Measurements from ENCODE around the gene PKM. TPM values are rescaled to one million over a fixed set of nuclear protein-coding genes. Genes with fewer than 3 reads are reported as not detected.

PKM gene
- total RNA-seq, 2 experiments from 2014 or later, result 1,010 to 1,764 TPM

DNA sequence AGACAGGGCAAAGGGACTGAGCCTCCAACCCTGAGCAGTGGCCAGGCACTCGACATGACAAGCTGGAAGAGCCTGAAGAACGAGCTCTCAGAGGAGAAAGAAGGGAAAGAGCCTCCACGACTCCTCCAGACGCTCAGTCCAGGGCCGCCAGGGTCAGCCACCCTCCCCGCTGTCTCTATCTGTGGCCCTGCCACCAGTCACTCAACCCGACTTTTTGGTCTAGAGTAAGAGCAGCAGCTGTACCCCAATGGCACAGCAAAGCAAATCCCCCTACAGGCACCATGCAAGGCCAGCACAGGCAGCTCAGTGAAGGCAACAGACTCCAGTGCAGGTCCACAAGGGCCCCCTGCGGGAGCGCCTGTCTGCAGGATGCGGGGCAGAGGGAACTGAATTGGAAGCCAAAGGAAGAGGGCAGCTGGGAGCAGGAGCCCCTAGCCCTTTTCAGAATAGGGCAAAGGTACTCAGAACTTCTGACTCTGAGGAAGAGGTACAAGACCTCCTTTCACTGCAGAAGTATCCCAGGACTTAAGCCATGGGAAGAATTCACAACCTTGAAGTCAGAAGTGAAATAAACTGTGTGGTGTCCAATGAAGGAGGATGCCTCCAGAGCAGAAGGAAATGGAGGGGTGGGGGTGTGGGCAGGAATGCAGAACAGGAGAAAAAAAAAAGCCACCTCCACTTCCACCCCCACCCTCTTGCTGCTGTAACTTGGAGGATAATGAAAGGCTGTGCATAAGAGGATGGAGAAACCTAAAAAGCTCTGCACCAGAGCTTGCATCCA, 24.9 kb downstream of the PKM start:
- Mint-ChIP-seq H3K27me3 (no peaks in the 10 kb centered on the region), H3K27ac (peak overlapping the region; percentile 12), H3K4me1 (peaks cover 14% of the 10 kb centered on the region), H3K9me3 (ENCODE audit: low read depth) (no peaks in the 10 kb centered on the region), H3K36me3 (peaks cover 83% of the 10 kb centered on the region), H3K4me3 (no peak overlapping the region)
- DNase-seq, result no peak
- CTCF ChIA-PET, result no interaction called here
- ATAC-seq, result no peak

DNA sequence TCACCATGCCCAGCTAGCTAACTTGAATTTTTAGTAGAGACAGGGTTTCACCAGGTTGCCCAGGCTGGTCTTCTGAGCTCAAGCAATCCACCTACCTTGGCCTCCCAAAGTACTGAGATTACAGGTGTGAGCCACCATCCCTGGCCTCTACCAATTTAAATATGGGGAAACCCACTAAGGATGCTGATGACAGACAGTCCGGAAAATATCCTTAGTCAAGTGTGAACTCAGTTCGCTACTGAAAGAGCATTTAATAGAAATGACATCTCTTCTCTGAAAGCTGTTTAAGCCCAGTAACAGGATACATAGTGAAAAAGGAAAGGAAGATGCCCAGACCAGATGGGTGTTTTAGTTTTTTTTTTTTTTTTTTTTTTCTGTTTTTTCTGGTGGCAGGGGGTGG, 25.7 kb downstream of the PKM start:
- Mint-ChIP-seq H3K4me3 (no peak overlapping the region), H3K36me3 (peaks cover 85% of the 10 kb centered on the region), H3K27ac (no peak overlapping the region), H3K9me3 (ENCODE audit: low read depth) (no peaks in the 10 kb centered on the region), H3K27me3 (no peaks in the 10 kb centered on the region), H3K4me1 (peaks cover 11% of the 10 kb centered on the region)
- ATAC-seq (no peak), DNase-seq (no peak)
- CTCF ChIA-PET, result no interaction called here

GRCh38 chr15:72203507-72203837, 27.5 kb downstream of the PKM start:
- peaks cover 11% of the 10 kb centered on the region for H3K4me1 Mint-ChIP-seq
- no peaks in the 10 kb centered on the region for H3K9me3 Mint-ChIP-seq (ENCODE audit: low read depth)
- no peak overlapping the region for H3K4me3 Mint-ChIP-seq
- CTCF ChIA-PET, result interaction anchor here (1.2 kb wide), 1 partner anchor 23 kb away, joined by 3 read pairs; no protein-coding TSS in a partner anchor
- no peak for DNase-seq
- H3K27ac Mint-ChIP-seq, result no peak overlapping the region
- no peaks in the 10 kb centered on the region for H3K27me3 Mint-ChIP-seq
- no peak for ATAC-seq
- H3K36me3 Mint-ChIP-seq, result peaks cover 88% of the 10 kb centered on the region

- ATAC-seq (no peak), DNase-seq (no peak)
- no peaks in the 10 kb centered on the region for H3K9me3 Mint-ChIP-seq (ENCODE audit: low read depth)
- H3K36me3 Mint-ChIP-seq, result peaks cover 88% of the 10 kb centered on the region
- H3K27me3 Mint-ChIP-seq, result peaks cover 3% of the 10 kb centered on the region
- no peak overlapping the region for H3K27ac Mint-ChIP-seq
- H3K4me1 Mint-ChIP-seq, result peaks cover 14% of the 10 kb centered on the region
- H3K4me3 Mint-ChIP-seq, result no peak overlapping the region
- CTCF ChIA-PET, result interaction anchor here (1.2 kb wide), 1 partner anchor 24 kb away, joined by 3 read pairs; no protein-coding TSS in a partner anchor
These were observed 28.0 kb downstream of the PKM start for GRCh38 chr15:72202801-72203506.

- CTCF ChIA-PET, result interaction anchor here (1.2 to 2.8 kb wide), 2 partner anchors 14 to 25 kb away, joined by 3 to 11 read pairs; no protein-coding TSS in a partner anchor
- DNase-seq (no peak), ATAC-seq (no peak)
- peaks cover 5% of the 10 kb centered on the region for H3K27me3 Mint-ChIP-seq
- peaks cover 17% of the 10 kb centered on the region for H3K4me1 Mint-ChIP-seq
- peaks cover 84% of the 10 kb centered on the region for H3K36me3 Mint-ChIP-seq
- no peaks in the 10 kb centered on the region for H3K9me3 Mint-ChIP-seq (ENCODE audit: low read depth)
- no peak overlapping the region for H3K27ac Mint-ChIP-seq
- H3K4me3 Mint-ChIP-seq, result no peak overlapping the region
These were observed 28.7 kb downstream of the PKM start for GRCh38 chr15:72202302-72202701.

DNA sequence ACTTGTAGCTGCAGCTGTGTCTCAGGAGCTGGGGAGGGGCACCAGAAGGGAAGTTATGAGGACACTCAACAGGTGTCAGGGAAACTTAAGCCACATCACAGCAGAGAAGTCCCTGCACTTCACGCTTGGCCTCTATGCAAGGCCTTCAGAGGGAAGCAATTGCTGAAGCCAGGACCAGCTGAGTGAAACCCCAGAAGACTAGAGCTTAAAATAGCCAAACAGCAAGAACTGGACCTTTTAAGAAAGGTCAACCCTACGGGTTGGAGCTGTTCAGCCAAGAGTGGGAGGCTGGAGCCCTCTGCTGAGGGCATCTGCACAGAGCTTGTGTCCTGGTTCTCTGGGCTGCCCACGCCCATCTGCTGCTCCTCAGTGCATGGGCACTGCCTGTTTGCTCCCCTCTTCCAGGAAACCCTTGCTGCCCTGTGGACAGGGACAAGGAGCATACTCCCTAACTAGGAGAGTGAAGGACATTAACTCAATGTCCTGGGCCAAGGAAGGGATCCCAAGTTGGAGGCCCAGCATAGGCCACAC, 29.5 kb downstream of the PKM start:
- no peak for ATAC-seq
- Mint-ChIP-seq H3K4me3 (no peak overlapping the region), H3K27me3 (peaks cover 12% of the 10 kb centered on the region), H3K4me1 (peaks cover 14% of the 10 kb centered on the region), H3K36me3 (peaks cover 78% of the 10 kb centered on the region), H3K27ac (no peak overlapping the region), H3K9me3 (ENCODE audit: low read depth) (no peaks in the 10 kb centered on the region)
- no peak for DNase-seq
- CTCF ChIA-PET, result interaction anchor here (0.7 to 4.4 kb wide), 6 partner anchors 15 to 99 kb away, joined by 3 to 37 read pairs (median 4); no protein-coding TSS in a partner anchor

DNA sequence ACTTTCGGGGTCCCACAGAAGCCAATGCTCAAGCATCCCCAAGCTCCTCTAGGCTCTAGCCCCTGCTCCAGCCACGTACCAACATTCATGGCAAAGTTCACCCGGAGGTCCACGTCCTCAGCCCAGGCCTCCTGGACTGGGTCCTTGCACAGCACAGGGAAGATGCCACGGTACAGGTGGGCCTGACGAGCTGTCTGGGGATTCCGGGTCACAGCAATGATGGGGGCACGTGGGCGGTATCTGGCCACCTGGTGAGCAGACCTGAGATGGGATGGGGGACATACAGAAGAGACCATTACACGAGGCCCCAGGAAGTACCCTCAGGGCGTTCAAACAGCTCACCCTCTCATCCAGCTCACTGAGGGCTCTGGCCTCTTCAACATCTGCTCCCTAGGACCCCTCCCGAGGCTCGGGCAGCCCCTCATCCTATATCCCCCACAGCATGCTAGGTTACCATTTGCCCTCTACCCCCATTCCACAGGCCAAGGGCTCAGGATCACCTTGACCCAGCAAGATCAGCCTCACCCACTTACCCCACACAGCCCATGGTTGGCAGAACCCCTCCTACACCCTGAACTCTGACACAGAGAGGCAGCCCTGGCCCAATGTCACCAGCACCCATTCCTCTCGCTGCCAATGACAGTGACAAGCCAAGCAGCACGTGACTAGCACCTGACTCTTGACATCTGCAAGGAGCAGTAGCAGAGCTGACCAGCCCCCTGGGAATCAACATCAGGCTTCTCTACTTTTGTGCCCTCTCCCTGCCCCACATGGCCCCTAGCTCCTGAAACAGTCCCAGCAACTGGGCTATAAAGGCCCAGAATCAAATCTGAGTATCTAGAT, 30.4 kb downstream of the PKM start:
- H3K27me3 Mint-ChIP-seq, result peaks cover 13% of the 10 kb centered on the region

GRCh38 chr15:72199721-72200212, 31.2 kb downstream of the PKM start:
- no peak overlapping the region for H3K27ac Mint-ChIP-seq
- no peaks in the 10 kb centered on the region for H3K9me3 Mint-ChIP-seq (ENCODE audit: low read depth)
- H3K4me1 Mint-ChIP-seq, result peaks cover 12% of the 10 kb centered on the region
- CTCF ChIA-PET, result interaction anchor here (0.6 to 4.4 kb wide), 12 partner anchors 8 to 518 kb away, joined by 3 to 37 read pairs (median 4); no protein-coding TSS in a partner anchor
- H3K27me3 Mint-ChIP-seq, result peaks cover 13% of the 10 kb centered on the region
- no peak overlapping the region for H3K4me3 Mint-ChIP-seq
- DNase-seq (peak; percentile 83), ATAC-seq (peak; percentile 63)
- peaks cover 62% of the 10 kb centered on the region for H3K36me3 Mint-ChIP-seq

More for the DNA sequence above, 30.4 kb downstream of the PKM start:
- Mint-ChIP-seq H3K36me3 (peaks cover 70% of the 10 kb centered on the region), H3K9me3 (ENCODE audit: low read depth) (no peaks in the 10 kb centered on the region), H3K4me3 (no peak overlapping the region), H3K27ac (peak overlapping the region; percentile 14), H3K4me1 (peaks cover 12% of the 10 kb centered on the region)
- ATAC-seq (no peak), DNase-seq (no peak)
- CTCF ChIA-PET, result interaction anchor here (0.6 to 4.4 kb wide), 12 partner anchors 16 to 243 kb away, joined by 3 to 37 read pairs (median 4); no protein-coding TSS in a partner anchor

DNA sequence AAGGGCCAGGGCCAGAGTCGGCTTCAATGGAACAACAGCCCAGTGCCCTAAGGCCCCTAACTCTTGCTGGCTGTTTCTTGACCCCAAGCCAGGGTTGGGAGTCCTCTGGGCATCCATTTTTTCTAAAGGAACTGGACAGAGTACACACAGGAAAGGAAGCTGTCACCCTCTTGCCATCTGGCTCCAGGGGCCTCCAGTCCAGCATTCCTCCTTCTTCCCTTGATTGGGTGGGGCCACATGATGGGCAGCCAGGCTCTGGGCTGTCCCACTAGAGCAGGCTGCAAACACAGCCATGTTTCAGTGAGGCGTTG, 31.8 kb downstream of the PKM start:
- Mint-ChIP-seq H3K36me3 (peaks cover 57% of the 10 kb centered on the region), H3K9me3 (ENCODE audit: low read depth) (no peaks in the 10 kb centered on the region), H3K27me3 (peaks cover 13% of the 10 kb centered on the region), H3K4me3 (no peak overlapping the region), H3K27ac (no peak overlapping the region), H3K4me1 (peaks cover 12% of the 10 kb centered on the region)
- DNase-seq, result no peak
- no peak for ATAC-seq
- CTCF ChIA-PET, result interaction anchor here (0.6 to 4.4 kb wide), 10 partner anchors 9 to 517 kb away, joined by 3 to 37 read pairs (median 4); no protein-coding TSS in a partner anchor

- no peak overlapping the region for H3K27ac Mint-ChIP-seq
- DNase-seq, result no peak
- no peak for ATAC-seq
- CTCF ChIA-PET, result interaction anchor here (0.7 to 4.4 kb wide), 10 partner anchors 9 to 44 kb away, joined by 3 to 37 read pairs (median 4); no protein-coding TSS in a partner anchor
- H3K9me3 Mint-ChIP-seq (ENCODE audit: low read depth), result no peaks in the 10 kb centered on the region
- peaks cover 13% of the 10 kb centered on the region for H3K27me3 Mint-ChIP-seq
- H3K4me1 Mint-ChIP-seq, result peaks cover 12% of the 10 kb centered on the region
- H3K36me3 Mint-ChIP-seq, result peaks cover 52% of the 10 kb centered on the region
- H3K4me3 Mint-ChIP-seq, result peak overlapping the region; percentile 45
These were observed 32.4 kb downstream of the PKM start for GRCh38 chr15:72198356-72199204.

DNA sequence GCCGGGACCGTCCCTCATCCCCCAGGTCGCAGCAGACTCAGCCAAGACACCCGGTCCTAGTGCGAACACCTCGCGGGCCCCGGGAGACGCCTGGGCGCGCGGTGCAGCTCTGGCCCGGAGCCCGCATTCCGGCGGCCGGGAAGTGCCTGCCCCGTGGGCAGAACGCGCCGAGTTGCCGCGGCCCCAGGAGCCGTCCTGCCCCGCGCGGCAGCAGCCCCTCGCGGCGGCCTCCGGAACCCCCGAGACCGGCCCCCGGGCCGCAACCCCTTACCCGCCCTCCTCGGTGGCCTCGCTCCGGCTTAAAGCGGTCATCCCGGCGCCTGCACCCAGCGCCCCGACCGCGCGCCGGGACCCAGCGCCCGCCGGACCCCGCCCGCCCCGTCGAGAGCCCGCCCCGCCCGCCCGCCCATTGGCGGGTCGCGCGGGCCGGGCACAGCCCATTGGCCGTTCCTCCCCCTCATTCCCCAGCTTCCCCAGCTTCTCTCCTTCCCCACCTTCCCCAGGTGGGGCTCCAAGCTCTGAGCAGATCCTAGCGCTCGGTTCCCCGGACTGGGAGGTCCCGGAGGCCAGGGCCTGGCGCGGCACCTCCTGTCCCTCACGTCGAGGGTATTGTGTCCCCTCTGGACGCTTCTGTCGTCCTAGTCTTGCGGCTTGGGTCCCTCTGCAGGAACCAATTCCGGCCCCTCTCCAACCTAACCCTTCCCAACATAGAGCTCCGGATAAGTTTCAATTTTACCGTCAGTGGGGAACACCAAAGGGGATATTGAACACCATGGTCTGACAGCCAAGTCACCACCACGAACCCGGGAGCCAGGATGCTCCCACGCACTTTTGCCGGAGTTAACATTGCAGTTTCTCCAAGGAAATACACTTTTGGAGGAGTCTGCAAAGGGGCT, 33.3 kb downstream of the PKM start, which contains the start of gene GRAMD2A:
Gene GRAMD2A, minus strand, starts transcription at position 328 of the 896 bp plus-strand sequence.
- Mint-ChIP-seq H3K4me1 (peaks cover 10% of the 10 kb centered on the region), H3K27me3 (peaks cover 14% of the 10 kb centered on the region), H3K9me3 (ENCODE audit: low read depth) (no peaks in the 10 kb centered on the region), H3K27ac (peak within 1 kb of the TSS; percentile 15), H3K36me3 (peaks cover 43% of the 10 kb centered on the region), H3K4me3 (peak within 1 kb of the TSS; percentile 45)
- peak; percentile 57 for ATAC-seq
- DNase-seq, result no peak
- CTCF ChIA-PET, result interaction anchor here (0.7 to 4.4 kb wide), 5 partner anchors 12 to 34 kb away, joined by 3 to 37 read pairs (median 3); no protein-coding TSS in a partner anchor

Measured in activated CD8-positive, alpha-beta memory T cell treated with anti-CD3 and anti-CD28 coated beads, Interleukin-2, amount 10 ng/mL, durations not matched to agents 7 days and 5 days (primary cell).